ENCODE measurements around the gene CAMK1D. TPM values are rescaled to one million over a fixed set of nuclear protein-coding genes. Genes with fewer than 3 reads are reported as not detected.
A peak's percentile ranks its signal among the peaks of the same experiment; 100 is the strongest.

Gene CAMK1D
- polyA plus RNA-seq, 2 of the 4 experiments (the other 2 are of a cell fraction): 6.6 to 12.5 TPM

GRCh38 chr10:12728494-12728893 lies 379.1 kb downstream of the CAMK1D start:
- no peak for ATAC-seq
- TF ChIP-seq NR3C1 (IDR thresholded peaks at IDR 0.05): no peak
- WGBS (ENCODE audit: missing lambda C conversion rate): 83% methylated on average over 12 of the region's 12 CpGs

GRCh38 chr10:12729885-12730284 lies 380.5 kb downstream of the CAMK1D start:
- POLR2A ChIA-PET: no interaction called here
- Histone ChIP-seq H3K4me3 (no peak overlapping the region), H3K4me2 (no peak overlapping the region), H3K27ac (no peak overlapping the region), H3K9me3 (no peaks in the 10 kb centered on the region), H3K4me1 (no peaks in the 10 kb centered on the region)
- FAIRE-seq (no peak), DNase-seq (ENCODE audit: low read depth in 1 of 2, low spot score in 1 of 2) (no peak), ATAC-seq (peak in 1 of 2 experiments; percentile 59; a peak in 2 of 6 replicates)
- WGBS (ENCODE audit: missing lambda C conversion rate): 78% methylated on average over 7 of the region's 7 CpGs
- TF ChIP-seq GATA3 (IDR thresholded peaks at IDR 0.05; ENCODE audit: borderline replicate concordance) (no peak), HOXB13 (CRISPR knock-in tag; IDR thresholded peaks at IDR 0.05; ENCODE audit: low read depth) (no peak), BHLHE40 (IDR thresholded peaks at IDR 0.05; ENCODE audit: low read depth, low read length) (no peak), RAD21 (conservative IDR thresholded peaks at IDR 0.05 in 1 of 2, IDR thresholded peaks at IDR 0.05 in 1 of 2) (peak in 1 of 2 experiments; percentile 34; a peak in 1 of 5 replicates), KDM1A (IDR thresholded peaks at IDR 0.05; ENCODE audit: low read depth) (no peak), PBX3 (IDR thresholded peaks at IDR 0.05) (no peak), JUNB (IDR thresholded peaks at IDR 0.05) (no peak), POLR2A (IDR thresholded peaks at IDR 0.05; ENCODE audit: low read length) (no peak)
- CTCF ChIA-PET: no interaction called here

More at GRCh38 chr10:12728494-12728893, 379.1 kb downstream of the CAMK1D start:
- Histone ChIP-seq H3K9me3 (no peaks in the 10 kb centered on the region), H3K27ac (no peak overlapping the region), H3K4me2 (no peak overlapping the region), H3K4me1 (no peaks in the 10 kb centered on the region), H3K4me3 (no peak overlapping the region)
- DNase-seq (ENCODE audit: low read depth in 1 of 2, low spot score in 1 of 2) (no peak), FAIRE-seq (no peak)
- CTCF ChIA-PET: interaction anchor here (0.5 kb wide), 1 partner anchor 190 kb away, joined by 3 read pairs; no protein-coding TSS in a partner anchor
- POLR2A ChIA-PET: interaction anchor here (0.6 kb wide), 1 partner anchor 15 kb away, joined by 3 read pairs; no protein-coding TSS in a partner anchor

- CTCF ChIA-PET: interaction anchor here (0.7 kb wide), 2 partner anchors 9 to 177 kb away, joined by 3 read pairs; no protein-coding TSS in a partner anchor
- TF ChIP-seq ESRRA (IDR thresholded peaks at IDR 0.05; ENCODE audit: borderline replicate concordance, low read length): no peak
- TF ChIP-seq RCOR1 (IDR thresholded peaks at IDR 0.05; ENCODE audit: low read depth, low read length): no peak
- TF ChIP-seq USF2 (IDR thresholded peaks at IDR 0.05): no peak
- no peak for TF ChIP-seq REST (IDR thresholded peaks at IDR 0.05)
- no peak for TF ChIP-seq CTCF (IDR thresholded peaks at IDR 0.05)
- no peak for TF ChIP-seq GATA3 (IDR thresholded peaks at IDR 0.05; ENCODE audit: borderline replicate concordance)
- no peak for TF ChIP-seq TP53 (CRISPR knock-in tag; IDR thresholded peaks at IDR 0.05)
- TF ChIP-seq EP300 (IDR thresholded peaks at IDR 0.05): no peak
- no peak for TF ChIP-seq E2F6 (IDR thresholded peaks at IDR 0.05; ENCODE audit: borderline replicate concordance, low read depth)
- no peak for TF ChIP-seq EHF (CRISPR knock-in tag; IDR thresholded peaks at IDR 0.05)
- no peak for TF ChIP-seq KDM5A (IDR thresholded peaks at IDR 0.05)
- TF ChIP-seq NFE2L2 (conservative IDR thresholded peaks at IDR 0.05; ENCODE audit: low read length): no peak
- no peak for TF ChIP-seq EHMT2 (IDR thresholded peaks at IDR 0.05; ENCODE audit: low read depth)
- no peak for TF ChIP-seq ZFP36 (IDR thresholded peaks at IDR 0.05; ENCODE audit: borderline replicate concordance, partially characterized antibody)
- no peak for TF ChIP-seq HES2 (IDR thresholded peaks at IDR 0.05)
- no peak for TF ChIP-seq TFCP2L1 (CRISPR knock-in tag; IDR thresholded peaks at IDR 0.05)
- TF ChIP-seq ZNF302 (CRISPR knock-in tag; IDR thresholded peaks at IDR 0.05): no peak
- TF ChIP-seq JUN (IDR thresholded peaks at IDR 0.05): no peak
Observed at GRCh38 chr10:12730809-12731519, 381.6 kb downstream of the CAMK1D start.

More at GRCh38 chr10:12730809-12731519, 381.6 kb downstream of the CAMK1D start:
- no peak for ATAC-seq
- no peak for FAIRE-seq
- H3K9me3 ChIP-seq: no peaks in the 10 kb centered on the region
- no peak overlapping the region for H3K27ac ChIP-seq
- H3K4me1 ChIP-seq: no peaks in the 10 kb centered on the region
- no peak overlapping the region for H3K4me2 ChIP-seq
- POLR2A ChIA-PET: no interaction called here
- WGBS (ENCODE audit: missing lambda C conversion rate): 86% methylated on average over 9 of the region's 9 CpGs
- no peak overlapping the region for H3K4me3 ChIP-seq
- no peak for DNase-seq (ENCODE audit: low read depth in 1 of 2, low spot score in 1 of 2)
